GM12801 (cell line): ENCODE data around the gene CLEC4G.

Experiments used
- TF ChIP-seq, protein P1 (sequence below): IDR thresholded peaks from one replicate; pipeline ENCODE4 v1.5.1; 2011; ENCODE audit warnings: control low read depth; ENCODE audit not compliant: insufficient read length; ENCODE audit errors: extremely low read depth

The CLEC4G gene

GRCh38 chr19:7738023-7738422 lies 6.1 kb upstream of the CLEC4G start:
- TF ChIP-seq, protein P1, sequence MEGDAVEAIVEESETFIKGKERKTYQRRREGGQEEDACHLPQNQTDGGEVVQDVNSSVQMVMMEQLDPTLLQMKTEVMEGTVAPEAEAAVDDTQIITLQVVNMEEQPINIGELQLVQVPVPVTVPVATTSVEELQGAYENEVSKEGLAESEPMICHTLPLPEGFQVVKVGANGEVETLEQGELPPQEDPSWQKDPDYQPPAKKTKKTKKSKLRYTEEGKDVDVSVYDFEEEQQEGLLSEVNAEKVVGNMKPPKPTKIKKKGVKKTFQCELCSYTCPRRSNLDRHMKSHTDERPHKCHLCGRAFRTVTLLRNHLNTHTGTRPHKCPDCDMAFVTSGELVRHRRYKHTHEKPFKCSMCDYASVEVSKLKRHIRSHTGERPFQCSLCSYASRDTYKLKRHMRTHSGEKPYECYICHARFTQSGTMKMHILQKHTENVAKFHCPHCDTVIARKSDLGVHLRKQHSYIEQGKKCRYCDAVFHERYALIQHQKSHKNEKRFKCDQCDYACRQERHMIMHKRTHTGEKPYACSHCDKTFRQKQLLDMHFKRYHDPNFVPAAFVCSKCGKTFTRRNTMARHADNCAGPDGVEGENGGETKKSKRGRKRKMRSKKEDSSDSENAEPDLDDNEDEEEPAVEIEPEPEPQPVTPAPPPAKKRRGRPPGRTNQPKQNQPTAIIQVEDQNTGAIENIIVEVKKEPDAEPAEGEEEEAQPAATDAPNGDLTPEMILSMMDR = no peak

DNA sequence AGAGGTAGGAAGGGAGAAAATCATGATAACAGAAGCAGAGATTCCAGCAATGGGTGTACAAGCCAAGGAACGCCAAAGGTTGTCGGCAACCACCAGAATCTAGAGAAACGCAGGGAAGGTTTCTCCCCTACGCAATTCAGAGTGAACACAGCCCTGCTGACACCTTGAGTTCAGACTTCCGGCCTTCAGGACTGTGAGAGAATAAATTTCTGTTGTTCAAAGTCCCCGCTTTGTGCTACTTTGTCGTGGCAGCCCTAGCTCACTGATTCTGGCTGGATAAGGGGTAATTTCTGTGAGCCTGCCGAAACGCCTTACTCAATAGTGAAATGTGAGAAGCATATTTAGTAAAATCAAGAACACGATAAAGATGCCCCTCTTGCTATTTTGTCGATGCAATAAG lies 5.3 kb upstream of the CLEC4G start:
- TF ChIP-seq, protein P1 = no peak

DNA sequence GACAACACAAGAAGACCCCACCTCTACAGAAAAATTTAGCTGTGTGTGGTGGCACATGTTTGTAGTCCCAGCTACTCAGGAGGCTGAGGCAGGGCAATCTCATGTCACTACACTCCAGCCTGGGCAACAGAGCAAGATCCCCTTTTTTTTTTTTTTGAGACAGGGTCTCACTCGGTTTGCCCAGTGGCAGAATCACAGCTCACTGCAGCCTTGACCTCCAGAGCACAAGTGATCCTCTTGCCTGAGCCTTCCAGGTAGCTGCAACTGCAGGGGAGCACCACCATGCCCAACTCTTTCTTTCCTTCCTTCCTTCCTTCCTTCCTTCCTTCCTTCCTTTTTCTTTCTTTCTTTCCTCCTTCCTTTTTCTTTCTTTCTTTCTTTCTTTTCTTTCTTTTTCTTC lies 4.2 kb upstream of the CLEC4G start:
- TF ChIP-seq, protein P1 = no peak

DNA sequence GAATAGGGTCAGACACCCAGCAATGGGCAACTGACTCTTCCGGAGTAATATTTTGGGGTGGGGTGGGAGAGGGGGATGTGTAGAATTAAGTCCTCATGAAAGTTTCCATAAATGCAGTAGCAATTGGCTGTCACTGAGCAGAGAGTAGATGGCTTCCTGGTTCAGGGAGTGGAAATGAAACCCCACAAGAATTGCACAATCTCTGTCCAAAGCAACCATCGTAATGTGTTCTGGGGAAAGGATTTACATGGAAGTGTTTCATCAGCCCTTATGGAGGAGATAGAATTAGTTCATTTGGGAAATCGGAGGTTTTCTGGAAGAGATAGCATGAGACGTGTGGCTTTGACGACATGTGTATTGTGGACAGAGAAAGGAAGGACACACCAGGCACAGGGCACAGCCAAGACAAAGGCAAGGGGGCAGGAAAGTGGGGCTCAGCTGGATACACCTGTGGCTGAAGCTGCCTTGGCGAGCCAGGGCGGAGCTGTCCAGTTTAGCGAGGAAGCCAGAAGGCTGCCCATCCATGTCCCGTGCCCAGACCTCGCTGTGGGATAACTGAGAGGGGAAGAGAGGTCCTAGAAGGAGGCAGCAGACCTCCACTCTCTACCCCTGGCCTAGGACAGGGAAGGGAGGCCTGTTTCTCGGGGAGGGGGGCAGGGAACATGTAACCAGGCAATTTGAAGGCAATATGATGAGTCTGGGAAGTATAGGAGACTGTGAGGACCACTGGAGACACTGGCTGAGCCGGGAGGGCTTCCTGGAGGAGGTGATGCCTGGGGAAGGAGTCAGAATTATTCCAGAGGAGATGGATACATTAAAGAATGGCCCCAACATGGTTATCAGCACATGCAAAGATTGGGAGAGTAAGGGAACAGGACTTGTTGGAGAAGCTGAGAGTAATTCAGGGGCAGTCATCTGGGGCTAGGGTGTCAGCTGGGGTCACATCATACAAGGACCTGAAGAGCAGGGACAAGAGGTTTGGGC lies 2.6 kb upstream of the CLEC4G start:
- TF ChIP-seq, protein P1 = no peak

- TF ChIP-seq, protein P1 = no peak
Measured at GRCh38 chr19:7733376-7733775, 1.5 kb upstream of the CLEC4G start.

GRCh38 chr19:7731615-7732014 lies 295 bp downstream of the CLEC4G start:
- TF ChIP-seq, protein P1 = no peak

DNA sequence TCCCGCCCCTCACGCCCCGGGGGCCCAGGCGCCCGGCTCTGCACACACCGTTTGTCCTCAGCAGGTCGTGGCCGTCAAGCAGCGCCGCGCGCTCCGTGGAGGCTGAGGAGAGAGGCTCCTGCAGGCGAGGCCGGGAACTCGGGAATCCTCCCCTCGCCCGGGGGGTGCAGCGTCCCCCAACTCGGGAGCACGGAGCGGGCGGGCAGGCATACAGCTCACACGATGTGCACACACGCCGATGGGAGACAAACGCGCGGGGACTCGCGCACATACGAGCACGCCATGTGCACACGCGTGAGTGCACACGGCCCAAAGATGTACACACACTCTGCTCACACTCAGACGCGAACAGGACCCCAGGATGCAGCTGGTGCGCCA lies 703 bp downstream of the CLEC4G start:
- TF ChIP-seq, protein P1 = no peak
